Ovary (tissue), 3 donors: ENCODE results near the gene SORCS2.

Experiments used
- CTCF ChIP-seq, 3 donors: fragments of 450-650 bp in 2 of 3; fragments of 200-600 bp in 1 of 3; IDR thresholded peaks; one replicate each; pipeline versions ENCODE4 v1.5.1 to v1.8.0; 2016 to 2022; ENCODE audit warnings: antibody characterized with exemption in 3 of 3, mild to moderate bottlenecking in 1 of 3
- EP300 ChIP-seq: sonication (generic); formaldehyde crosslinking; IDR thresholded peaks from one replicate; pipeline ENCODE4 v1.6.1; 2017; ENCODE audit warnings: antibody characterized with exemption
- donor health status: DM: no; HTN: no; CAD: no.

- TF ChIP-seq CTCF (IDR thresholded peaks at IDR 0.05) (no peak), EP300 (no peak)
Observed at GRCh38 chr4:7732263-7732662, 539.9 kb downstream of the SORCS2 start.
